ENCODE results near the gene EPAS1.

The EPAS1 gene

DNA sequence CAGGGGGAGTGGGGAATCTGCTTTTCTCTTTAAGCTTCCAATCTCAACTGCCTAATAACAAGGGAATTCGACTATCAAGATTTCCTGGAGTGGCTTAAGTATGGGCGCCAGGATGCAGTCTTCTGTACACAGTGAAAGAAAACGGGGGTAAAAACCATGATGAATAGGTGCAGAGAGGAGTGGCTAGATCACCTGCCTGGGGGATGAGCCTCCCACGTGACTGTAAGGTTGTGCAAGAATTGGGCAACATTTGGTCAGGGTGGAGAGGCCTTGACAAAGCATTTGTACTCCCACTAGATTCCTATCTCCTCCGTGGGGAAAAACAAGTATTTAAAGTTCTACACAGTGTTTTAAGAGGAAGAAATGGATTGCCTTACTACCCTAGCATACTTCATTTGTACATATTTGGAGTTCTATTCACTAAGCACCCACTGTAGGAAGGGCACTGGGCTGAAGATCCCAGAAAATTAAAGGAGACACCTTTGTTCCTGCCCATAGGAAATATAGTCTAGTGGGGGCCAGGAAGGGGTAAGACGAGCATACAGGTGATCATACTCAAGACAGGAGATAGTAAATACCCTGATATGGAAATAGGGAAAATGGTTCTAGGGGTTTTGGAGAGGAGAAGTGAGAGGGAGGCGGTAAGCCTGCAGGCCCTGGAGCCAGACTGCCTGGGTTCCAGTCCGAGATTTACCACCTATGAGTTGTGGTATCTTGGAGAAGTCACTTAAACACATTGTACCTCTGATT, 29.2 kb downstream of the EPAS1 start:
- DNase-seq: no peak

DNA sequence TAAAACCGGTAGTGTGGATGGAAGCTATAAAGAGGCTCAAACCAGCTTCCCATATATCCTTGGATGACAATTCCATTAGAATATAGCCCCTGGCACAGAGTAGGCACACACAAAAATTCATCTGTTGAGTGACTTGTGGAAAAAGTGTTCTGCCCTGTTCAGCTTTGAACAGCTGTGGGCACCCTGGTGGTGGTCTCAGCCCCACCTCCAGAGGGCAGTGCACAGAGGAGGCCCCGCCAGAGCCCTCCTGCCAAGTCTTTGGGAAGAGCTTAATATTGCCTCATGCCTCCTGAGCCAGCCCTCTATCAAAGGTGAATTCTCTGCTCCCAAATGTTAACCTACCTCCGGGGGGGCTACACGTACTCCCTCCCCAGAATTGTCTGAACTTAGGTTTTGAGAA, 30.4 kb downstream of the EPAS1 start:
- DNase-seq: no peak

DNA sequence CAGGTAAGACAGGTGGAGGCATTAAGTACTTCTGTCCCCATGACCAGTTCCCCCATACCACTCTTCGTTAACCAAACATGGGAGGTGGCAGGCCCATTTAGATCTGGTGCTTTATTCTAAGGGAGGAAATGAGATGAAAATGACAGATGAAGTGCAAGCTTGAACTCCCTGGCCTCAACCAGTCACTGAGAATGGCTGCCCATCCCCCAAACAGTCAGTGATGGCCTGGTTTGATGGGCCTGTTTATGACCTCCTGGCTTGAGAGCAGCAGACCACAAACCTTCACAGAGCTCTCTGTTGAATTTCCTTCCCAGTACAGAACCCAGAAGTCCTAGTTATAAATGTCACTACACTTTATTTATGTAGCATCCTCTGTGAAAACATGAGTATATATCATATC, 31.1 kb downstream of the EPAS1 start:
- no peak for DNase-seq

DNA sequence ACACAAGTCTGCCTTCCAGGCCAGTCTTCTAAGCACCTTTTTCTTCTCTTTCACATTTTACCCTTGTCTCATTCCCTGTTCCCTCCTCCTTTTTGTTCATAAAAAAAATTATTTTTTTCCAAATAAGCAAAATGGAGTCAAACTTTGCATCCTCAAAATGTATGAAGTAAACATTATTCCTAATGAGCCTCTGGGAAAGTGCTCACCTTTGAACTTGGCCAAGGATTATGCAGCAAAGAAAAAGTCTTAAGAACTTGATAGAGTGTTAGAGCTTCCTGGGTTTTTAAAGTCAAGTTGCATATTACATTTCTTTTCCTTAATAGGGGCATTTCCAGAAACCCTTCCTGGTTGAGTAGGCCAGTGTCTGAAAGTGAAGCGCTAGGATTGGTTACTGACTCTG, 31.6 kb downstream of the EPAS1 start:
- DNase-seq: no peak

DNA sequence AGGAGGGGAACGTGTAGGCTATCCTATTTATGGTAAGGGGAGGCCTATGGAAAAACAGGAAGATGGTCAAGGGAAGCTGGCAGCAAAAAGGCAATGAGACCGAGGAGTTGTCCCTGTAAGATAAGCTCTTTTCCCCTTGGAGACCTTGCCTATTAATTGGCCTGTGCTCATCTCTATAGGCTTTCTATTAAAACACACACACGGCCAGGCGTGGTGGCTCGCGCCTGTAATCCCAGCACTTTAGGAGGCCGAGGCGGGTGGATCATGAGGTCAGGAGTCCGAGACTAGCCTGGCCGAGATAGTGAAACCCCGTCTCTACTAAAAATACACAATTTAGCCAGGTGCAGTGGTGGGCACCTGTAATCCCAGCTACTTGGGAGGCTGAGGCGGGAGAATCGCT, 32.1 kb downstream of the EPAS1 start:
- no peak for DNase-seq

DNA sequence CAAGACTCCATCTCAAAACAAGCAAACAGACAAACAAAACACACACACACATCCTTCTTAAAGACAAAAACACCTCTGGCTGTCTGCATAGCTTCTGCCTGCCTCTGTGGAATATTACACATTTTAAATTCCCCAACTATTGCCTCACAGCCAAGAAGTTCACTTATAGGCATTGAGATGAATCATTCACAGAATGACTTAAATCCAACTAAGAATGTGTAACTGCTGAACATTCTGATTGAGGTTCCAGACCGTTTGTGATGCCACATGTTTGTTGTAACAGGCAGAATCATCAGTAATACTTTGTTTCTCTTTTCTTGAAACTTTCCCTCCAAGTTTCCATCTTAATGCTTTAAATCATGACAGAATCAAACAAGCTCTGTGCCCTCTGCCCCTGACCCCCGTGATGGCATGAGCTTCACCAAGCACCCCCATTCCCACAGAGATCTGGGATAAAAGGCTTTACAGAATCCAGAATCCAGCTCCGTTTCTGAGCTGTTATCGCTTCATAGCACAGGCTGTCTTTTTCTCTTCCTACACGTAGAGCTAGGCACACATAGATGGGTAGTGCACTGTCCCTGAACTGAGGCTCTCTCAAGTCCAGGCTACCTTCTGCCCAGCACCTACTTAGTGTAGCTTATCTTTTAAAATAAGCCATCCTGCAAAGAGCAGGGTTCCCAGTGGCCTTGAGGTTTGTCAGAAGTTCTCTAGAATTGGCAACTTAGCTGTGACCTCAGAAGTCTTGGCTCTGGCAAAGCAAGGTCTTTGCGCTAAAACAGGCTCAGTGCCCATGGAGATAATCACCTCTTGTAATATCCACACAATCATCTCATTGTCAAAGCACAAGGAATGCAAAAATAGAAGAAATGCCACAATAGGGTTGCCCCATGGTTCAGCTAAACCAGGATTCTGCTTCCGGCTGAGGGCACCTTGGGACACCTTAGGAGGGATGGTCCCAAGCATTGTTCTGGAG, 32.9 kb downstream of the EPAS1 start:
- no peak for DNase-seq

DNA sequence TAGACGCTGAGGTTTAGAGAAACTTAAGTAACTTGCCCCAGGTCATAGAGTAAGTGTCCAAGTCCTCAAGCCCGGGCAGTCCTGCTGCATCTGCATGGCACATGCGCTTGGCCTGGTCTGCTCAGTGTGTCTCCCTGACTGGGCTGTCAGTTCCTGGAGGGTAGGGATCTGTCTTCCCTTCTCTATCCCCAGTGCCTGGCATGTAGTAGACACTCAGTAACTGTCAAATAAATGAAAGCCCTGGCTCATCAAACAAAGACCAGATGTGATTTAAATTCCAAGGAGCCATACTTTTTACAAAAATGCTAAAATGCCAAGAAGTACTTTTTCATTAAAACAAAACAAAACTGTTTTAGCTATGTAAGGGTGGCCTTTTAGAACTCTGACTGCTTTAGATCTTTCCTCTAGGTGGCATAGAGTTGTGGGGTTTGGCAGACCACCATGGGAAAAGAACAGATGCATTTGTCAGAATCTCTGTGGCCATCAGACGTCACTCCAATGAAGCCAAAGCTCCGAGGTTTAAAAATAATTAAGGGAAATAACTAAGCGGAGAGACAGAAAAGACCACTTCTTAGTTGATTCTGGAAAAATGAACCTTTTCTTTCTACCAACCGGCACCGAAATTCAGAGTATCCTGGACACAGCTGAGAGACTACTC, 34.0 kb downstream of the EPAS1 start:
- no peak for DNase-seq

DNA sequence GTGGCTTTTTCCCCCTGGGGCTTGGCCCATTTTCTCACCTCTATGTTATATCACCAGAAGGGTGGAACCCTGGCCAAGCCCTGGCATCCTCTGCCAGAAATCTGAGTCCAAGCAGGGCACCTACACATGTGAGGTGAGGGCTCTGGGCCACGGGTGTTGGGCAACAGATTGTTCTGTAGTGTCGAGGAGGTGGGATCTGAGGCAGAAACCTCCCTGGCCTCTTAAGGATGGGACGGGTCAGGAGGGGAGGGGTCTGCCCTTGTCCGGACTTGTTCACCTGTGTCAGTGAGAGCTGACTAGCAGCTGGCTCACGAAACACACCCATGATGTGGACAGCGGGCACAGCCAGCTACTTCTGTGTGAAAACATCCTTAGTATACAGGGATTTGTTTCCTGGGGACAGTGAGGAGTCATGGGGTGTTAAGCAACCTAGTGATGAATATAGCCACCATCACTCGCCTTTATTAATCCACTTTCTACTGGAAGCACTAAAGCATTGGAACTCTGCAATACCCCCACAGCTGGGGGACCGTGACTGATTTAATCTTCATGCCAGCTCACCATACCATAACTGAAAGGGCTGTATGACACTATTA, 35.6 kb downstream of the EPAS1 start:
- no peak for DNase-seq

DNA sequence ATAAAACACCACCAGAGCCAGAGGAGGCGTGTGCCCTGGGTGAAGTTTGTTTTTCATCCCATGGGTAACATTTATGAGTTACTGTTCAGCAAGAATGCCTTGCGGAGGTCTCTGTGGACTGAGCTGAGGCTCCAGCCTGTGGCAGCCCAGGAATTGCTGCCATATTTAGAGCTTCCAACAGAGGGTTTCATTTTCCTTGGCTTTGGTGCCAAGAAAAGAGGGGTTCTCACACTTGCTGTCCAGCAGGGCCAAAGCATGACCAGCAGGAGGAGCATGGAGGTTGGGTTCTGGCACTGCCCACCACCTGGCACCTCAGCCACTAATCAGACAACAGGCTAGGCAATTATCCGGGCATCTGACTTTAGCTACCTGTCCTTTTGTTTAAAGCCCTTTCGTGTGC, 36.7 kb downstream of the EPAS1 start:
- DNase-seq: no peak

DNA sequence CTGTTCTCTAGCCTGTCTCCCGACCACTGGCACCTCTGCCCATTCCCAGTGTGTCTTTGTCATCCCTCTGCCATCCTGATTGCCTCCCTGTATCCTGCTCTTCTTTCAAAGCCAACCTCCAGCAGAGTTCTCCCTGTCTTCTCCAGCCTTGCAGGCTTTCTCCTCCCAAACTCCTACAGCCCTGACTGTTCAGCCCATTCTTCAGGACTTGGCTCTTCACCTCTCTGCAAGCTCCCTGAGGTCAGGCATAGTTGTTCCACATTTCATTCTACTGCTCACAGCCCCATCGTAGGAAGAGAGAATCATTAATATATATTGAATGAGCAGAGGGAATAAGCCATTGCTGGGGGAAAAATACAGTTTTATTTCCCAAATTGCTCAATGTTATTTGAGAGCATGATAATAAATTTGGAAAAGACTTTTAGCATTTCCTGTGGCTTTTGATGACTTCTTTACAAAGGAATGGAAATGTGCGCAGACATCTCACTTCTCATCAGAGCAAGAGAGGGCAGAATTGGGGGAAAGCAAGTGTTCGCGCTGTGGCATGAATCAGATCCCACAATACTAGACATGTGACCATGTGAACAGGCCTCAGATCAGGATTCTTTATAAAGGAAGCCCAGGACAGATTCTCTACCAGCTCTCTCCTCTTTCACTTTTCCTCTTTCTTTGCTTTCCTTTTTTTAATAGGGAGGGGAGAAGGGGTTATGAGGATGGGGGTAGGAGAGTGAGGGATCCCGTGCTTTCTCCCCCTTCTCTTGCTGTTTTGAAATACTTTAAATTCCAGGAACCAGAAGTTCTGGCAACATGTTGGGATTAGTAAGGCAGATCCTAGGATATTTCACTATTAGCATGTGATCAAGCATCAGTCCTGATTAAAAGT, 37.4 kb downstream of the EPAS1 start:
- no peak for DNase-seq

DNA sequence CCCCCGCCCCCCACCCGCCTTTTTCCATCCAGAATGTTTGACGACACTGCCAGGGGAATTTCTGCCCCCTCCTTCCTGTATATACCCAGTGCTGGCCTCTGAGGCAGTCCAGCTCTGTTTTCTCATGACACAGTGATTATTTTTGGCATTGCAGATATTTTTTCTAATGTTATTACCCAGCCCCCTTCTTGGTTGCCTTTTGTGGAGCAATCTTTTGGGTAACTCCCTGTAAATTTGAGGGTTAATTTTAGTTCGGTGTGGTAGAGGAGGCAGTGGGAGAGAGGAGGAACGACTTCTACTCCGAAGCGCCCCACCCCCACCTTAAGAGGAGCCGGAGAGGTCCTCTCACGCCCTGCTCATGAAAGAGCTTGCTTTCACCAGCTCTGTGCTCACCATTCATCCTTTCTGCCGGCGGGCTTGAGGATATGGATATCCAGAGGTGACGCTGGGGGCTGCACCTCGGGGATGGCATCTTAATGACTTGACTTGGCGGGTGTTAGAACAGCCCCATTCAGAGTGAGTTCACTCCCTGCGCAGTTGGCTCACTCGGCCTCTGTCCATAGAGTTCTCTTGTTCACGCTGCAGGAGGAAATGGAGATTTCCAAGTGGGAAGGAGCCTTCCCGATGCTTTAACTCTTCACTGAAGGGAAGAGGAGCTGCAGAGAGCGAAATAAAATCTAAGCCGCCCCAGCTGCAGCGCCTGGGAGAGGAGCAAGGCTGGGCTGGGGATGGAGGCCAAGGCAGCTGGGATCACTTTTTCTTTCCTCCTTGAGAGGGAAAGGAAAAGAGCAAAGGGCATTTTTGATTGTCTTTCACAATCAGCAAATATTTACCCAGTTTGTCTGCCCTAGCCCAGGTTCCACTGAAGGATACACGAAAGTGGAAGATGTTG, 38.4 kb downstream of the EPAS1 start:
- no peak for DNase-seq

DNA sequence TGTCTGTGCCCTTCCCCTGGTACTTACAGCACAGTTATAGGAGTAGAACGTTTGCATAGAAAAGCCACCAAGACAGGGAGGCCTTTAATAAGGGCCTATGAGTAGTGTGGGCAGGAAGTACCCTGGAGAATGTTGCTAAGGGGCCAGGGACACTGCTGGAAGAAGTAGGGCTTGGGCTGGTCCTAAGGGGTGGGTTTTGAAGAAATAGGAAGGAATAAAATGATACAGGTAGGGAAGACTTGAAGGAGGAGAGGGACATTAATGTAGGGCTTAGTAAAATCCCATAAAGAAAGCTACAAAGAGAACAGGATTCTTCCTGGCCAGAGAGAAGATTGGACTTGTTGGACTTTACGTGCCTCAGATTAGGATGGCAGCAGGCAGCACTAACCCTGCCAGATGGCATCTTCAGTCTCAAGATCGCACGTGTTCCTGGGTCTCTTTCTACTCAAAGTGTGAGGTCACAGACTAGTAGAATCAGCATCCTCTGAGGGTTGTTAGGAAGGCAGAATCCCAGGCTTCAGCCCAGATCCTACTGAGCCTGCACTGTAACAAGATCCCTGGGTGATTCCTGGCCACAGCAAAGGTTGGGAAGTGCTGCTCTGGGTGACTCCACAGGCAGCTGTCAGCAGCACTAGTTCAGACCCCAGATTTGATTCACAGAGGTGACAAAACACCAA, 39.2 kb downstream of the EPAS1 start:
- no peak for DNase-seq

DNA sequence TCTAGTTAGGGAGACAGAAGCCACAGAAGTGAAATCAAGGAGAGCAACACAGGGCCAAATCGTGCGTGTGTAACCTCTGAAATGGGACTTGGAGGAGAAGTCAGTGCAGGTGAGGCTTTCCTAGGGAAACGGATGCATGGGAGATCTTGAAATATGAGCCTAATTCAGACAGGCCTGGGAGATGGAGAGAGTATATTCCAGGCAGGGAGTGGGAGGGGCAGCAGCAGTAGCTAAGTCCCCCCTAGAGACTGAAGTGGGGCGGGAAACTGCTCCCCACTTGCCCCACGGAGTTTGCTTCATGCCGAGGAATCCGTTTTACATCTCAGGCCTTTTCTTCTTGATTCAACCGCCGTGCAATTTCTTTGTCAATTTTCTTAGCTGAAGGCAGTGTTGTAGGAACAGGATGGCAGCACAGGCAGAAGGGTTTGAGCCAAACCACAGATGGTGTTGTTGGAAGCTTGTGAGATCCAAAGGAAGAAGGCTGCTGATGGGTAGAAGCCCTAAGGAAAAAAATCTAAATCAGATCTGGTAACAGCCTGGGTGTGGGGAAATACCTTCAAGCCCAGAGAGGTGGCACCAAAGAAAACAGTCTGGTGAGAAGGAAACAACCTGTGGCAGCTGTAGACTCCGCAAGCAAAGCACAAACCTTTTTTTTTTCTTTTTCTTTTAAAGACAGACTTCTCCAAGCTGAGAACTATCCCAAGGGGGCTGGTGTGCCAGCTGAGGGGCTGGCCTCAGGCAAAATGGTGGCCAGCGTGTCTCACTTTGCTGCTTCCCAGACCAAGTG, 40.2 kb downstream of the EPAS1 start:
- no peak for DNase-seq

DNA sequence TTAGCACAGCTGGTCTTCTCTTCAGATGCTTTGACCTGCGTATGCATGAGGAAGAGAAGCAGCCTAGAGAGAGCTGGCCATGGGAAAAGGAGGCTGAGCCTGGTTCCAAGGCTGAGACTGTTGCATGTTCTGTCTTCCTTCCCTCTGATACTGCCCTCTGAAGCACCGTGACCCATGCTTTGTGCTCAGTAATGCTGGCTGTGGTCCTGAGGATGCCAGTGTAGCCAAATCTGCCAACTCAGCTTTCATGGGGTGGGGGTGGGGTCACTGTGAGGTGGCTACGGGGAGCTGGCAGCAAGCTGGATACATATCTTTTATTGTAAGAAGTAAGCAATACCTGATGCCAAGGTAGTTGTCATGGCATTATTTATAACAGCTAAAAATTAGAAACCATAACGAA, 41.5 kb downstream of the EPAS1 start:
- no peak for DNase-seq

DNA sequence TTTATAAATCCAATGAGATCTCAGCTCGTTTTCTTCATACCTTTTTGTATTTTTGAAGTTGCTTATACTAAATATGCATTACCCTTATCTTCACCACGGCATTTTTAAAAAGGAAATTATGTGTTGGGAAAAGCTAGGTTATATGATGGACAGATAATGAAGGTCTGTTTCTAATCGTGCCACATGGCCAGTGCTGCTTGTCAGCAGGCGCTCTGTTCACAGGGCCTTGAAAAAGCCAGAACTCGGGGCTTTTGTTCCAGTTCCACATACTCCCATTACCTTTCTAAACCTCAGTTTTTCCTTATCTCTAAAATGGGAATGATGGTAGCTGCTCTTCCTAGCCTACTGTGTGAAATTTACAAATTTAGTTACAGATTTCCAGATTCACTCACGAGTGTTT, 42.0 kb downstream of the EPAS1 start:
- no peak for DNase-seq

DNA sequence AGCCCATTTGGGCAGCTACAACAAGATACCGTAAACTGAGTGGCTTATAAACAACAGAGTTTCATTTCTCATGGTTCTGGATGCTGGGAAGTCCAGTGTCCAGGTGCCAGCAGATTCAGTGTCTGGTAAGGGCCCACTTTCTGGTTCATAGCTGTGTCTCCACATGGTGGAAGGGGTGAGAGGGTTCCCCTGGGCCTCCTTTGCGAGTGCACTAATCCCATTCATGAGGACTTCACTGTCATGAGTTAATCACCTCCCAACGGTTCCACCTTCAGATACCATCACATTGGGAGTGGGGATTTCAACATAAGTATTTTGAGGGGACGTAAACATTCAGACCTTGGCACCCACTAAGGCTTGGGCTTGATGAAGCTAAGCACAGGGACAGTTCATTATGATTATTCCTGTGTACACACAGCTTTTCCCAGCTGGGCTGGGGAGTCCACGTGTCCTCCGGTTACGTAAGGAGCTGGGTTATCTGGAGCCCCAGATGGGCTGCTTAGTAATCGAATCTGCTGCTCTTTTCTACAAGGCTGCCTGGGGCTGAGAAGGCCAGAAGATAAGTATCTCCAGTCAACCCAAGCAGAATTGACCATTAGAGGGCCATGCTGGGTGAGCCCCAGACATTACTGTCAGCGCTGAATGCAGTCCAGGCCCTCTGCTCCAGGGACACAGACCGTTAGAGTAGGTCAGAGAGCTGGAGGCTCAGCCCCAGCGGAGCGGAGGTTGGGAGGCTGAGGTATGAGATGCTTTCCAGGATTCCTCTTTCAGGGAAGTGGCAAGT, 42.7 kb downstream of the EPAS1 start:
- no peak for DNase-seq

DNA sequence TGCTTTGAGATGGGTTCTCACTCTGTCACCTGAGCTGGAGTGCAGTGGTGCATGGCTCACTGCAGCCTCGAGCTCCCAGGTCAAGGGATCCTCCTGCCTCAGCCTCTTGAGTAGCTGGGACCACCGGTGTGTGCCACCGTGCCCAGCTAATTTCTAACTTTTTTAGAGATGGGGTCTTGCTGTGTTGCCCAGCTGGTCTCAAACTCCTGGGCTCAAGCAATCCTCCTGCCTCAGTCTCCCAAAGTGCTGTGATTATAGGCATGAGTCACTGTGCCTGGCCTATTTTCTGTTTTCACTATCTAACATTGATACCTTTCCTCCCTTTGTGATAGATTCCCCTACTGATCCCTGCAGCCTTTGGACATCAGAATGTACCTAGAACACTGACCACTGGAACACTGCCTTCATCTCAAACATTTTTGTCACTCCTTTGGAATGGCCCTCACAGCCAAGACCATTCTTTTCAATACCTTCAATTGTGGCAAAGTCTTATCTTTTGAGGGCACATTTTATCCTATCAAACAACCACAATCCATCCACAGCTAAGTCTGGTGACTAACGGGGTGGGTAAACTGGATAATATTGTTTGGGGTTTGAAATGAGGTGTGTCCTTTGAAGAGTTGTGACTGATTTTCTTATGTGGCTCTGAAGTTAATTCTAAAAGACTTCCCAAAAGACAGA, 43.7 kb downstream of the EPAS1 start:
- DNase-seq: no peak

All from T-helper 2 cell (primary cell).